Esophagus squamous epithelium (tissue), 5 donors: ENCODE results near the gene PRKCE. TPM values are rescaled to one million over a fixed set of nuclear protein-coding genes. Genes with fewer than 3 reads are reported as not detected.

ENCODE experiments used
- DNase-seq: peaks from one replicate; lab custom pipeline; 2025; lab: John Stamatoyannopoulos, UW
- H3K27ac ChIP-seq, 4 donors: fragments of 200-600 bp; sonication (generic); one replicate each; pipeline ENCODE4 v1.5.1; 2016 to 2019; ENCODE audit warnings: mild to moderate bottlenecking in 1 of 4
- H3K27me3 ChIP-seq, 4 donors: fragments of 200-600 bp; sonication (generic); 1 replicate in 3 of 4; 2 replicates in 1 of 4; pipeline versions ENCODE4 v1.5.1 to v1.6.0; 2017 to 2021; ENCODE audit warnings: antibody characterized with exemption in 1 of 4
- H3K36me3 ChIP-seq, 3 donors: fragments of 200-600 bp; sonication (generic); one replicate each; pipeline ENCODE4 v1.5.1; 2016 to 2019
- H3K4me1 ChIP-seq, 3 donors: fragments of 200-600 bp; sonication (generic); one replicate each; pipeline ENCODE4 v1.5.1; 2017 to 2019
- H3K4me3 ChIP-seq, 4 donors: fragments of 200-600 bp; sonication (generic); 1 replicate in 3 of 4; 2 replicates in 1 of 4; pipeline ENCODE4 v1.5.1; 2016 to 2019; ENCODE audit warnings: mild to moderate bottlenecking in 2 of 4, moderate library complexity in 1 of 4
- H3K9me3 ChIP-seq, 3 donors: fragments of 200-600 bp; sonication (generic); one replicate each; pipeline ENCODE4 v1.5.1; 2016 to 2019
- POLR2A ChIP-seq, 4 donors: fragments of 450-650 bp; IDR thresholded peaks; one replicate each; pipeline ENCODE4 v1.6.1; 2017; ENCODE audit warnings: antibody characterized with exemption in 4 of 4, mild to moderate bottlenecking in 4 of 4, moderate library complexity in 3 of 4
- WGBS, 2 donors: methylation state at CpG; one replicate each; pipeline ENCODE4 v1.1.5; 2018; 5-methylcytosine and 5-hydroxymethylcytosine counted together
- intact Hi-C: fragments of 100-400 bp; cut with DNase I; formaldehyde crosslinking; loops from one replicate; pipeline ENCODE4 v1.15.0; 2022
- total RNA-seq, 4 donors: library from RNA; depleted of rRNA; stranded (reverse); fragments of >200 nt; gene quantifications; one replicate each; pipeline ENCODE4 v1.1.0, GENCODE V29; 2016
- TF ChIP-seq, protein P1 (sequence below), 6 experiments: fragments of 450-650 bp in 4 of 6; fragments of 200-600 bp in 2 of 6; sonication (generic) in 2 of 6; IDR thresholded peaks; one replicate each; pipeline ENCODE4 v1.5.1; 2016 to 2019; ENCODE audit warnings: antibody characterized with exemption in 6 of 6, mild to moderate bottlenecking in 4 of 6, moderate library complexity in 4 of 6
- donor health status: DM: yes; HTN: yes; CAD: no.

Gene PRKCE
- total RNA-seq, 4 donors from 2014 or later, result 6.5 to 13.7 (median 9.9) TPM

DNA sequence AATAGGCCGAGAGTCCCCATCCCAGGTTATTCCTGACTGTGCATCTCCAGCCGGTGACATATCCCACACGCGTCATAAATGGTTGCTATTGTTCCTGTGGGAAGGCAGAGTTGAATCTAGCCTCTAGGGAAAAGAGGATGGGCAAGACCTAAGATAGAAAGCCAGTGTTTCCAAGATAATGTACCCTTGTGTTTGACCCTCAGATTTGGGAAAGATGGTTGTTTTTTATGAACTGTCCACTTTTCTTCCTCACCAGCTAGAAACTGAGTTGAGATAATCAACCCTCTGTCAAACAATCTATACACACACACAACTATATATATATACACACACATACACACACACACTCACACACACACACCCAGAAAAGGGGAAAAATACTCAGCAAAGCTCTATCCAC is 131.0 kb downstream of the PRKCE start:
- H3K27ac ChIP-seq, result no peak overlapping the region
- intact Hi-C loops, result no loop called here
- peaks cover 0 to 16% (median 0%) of the 10 kb centered on the region in 3 donors for H3K4me1 ChIP-seq
- WGBS, 2 donors, result 93 to 100% methylated on average over 2 to 3 of the region's 4 CpGs
- no peak overlapping the region for H3K4me3 ChIP-seq
- no peak for DNase-seq
- no peaks in the 10 kb centered on the region for H3K36me3 ChIP-seq
- H3K9me3 ChIP-seq, result no peaks in the 10 kb centered on the region
- no peak for TF ChIP-seq POLR2A (IDR thresholded peaks at IDR 0.05)
- TF ChIP-seq, protein P1, sequence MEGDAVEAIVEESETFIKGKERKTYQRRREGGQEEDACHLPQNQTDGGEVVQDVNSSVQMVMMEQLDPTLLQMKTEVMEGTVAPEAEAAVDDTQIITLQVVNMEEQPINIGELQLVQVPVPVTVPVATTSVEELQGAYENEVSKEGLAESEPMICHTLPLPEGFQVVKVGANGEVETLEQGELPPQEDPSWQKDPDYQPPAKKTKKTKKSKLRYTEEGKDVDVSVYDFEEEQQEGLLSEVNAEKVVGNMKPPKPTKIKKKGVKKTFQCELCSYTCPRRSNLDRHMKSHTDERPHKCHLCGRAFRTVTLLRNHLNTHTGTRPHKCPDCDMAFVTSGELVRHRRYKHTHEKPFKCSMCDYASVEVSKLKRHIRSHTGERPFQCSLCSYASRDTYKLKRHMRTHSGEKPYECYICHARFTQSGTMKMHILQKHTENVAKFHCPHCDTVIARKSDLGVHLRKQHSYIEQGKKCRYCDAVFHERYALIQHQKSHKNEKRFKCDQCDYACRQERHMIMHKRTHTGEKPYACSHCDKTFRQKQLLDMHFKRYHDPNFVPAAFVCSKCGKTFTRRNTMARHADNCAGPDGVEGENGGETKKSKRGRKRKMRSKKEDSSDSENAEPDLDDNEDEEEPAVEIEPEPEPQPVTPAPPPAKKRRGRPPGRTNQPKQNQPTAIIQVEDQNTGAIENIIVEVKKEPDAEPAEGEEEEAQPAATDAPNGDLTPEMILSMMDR (IDR thresholded peaks at IDR 0.05), result no peak
- no peaks in the 10 kb centered on the region for H3K27me3 ChIP-seq

DNA sequence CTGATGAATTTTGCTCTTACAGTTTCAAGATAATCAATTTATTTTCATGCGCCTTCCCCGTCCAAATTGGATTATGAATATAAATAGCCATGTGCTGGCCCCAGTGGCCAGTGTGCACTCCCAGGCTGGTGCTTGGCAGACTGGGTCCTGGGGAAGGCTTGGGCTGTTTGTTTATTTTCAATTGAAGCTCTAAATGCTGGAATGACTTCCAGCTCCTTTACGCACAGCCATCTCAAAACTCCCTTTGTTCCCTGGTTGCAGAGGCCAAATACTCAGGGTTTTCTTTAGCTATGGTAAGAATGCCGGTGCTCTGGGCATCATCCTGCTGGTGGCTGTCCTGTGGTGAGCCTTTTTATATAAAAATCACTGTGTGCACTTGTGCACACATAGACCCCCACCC is 131.5 kb downstream of the PRKCE start:
- intact Hi-C loops, result no loop called here
- Histone ChIP-seq H3K4me1 (peaks cover 0 to 16% (median 0%) of the 10 kb centered on the region in 3 donors), H3K27ac (no peak overlapping the region), H3K27me3 (no peaks in the 10 kb centered on the region), H3K4me3 (no peak overlapping the region), H3K9me3 (no peaks in the 10 kb centered on the region), H3K36me3 (no peaks in the 10 kb centered on the region)
- WGBS, 2 donors, result 66 to 88% methylated on average over 4 of the region's 4 CpGs
- TF ChIP-seq POLR2A (IDR thresholded peaks at IDR 0.05), result no peak
- TF ChIP-seq, protein P1 (IDR thresholded peaks at IDR 0.05), result no peak
- DNase-seq, result no peak

DNA sequence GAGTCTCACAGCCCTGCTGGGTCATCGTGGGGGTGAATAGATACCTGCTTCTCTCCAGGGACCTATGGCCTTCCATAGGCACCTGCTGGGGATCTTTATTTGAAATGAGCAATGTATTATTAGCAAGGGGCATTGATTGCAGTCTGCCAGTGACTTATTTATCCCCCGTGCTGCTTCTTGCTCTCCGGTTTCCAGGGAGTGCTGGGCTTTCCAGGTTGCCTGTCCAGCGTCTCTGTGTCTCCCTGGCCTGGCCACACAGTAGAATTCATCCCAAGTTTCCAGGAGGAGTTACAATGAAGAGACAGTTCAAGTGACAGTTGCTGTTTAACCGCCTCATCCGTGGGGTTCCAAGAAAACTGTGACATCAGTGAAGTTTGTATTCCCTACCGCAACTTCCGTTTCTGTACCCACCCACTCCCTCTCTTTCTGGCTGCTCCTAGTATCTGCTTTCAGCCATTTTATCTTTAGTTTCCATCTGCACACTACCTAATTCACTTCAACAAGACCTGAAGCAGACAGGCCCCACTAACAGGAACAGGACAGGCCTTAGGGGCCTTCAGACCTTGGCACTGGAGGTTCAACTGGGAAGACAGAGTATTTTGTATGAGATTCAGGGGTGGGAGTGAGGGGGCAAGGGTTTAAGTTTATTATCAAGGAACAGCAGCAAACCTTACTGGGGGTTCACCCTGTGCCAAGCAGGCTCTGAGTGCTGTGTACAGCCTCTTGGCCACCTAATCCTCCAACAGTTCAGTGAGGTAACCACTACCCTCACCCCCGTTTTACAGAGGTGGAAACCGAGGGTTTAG is 134.8 kb downstream of the PRKCE start:
- no peaks in the 10 kb centered on the region for H3K9me3 ChIP-seq
- H3K4me3 ChIP-seq, result no peak overlapping the region
- H3K27ac ChIP-seq, result no peak overlapping the region
- 90 to 91% methylated on average over 9 to 10 of the region's 10 CpGs for WGBS, 2 donors
- intact Hi-C loops, result no loop called here
- no peak for TF ChIP-seq POLR2A (IDR thresholded peaks at IDR 0.05)
- TF ChIP-seq, protein P1 (IDR thresholded peaks at IDR 0.05), result no peak
- H3K36me3 ChIP-seq, result no peaks in the 10 kb centered on the region
- no peaks in the 10 kb centered on the region for H3K27me3 ChIP-seq
- no peak for DNase-seq
- H3K4me1 ChIP-seq, result peaks cover 0 to 6% (median 0%) of the 10 kb centered on the region in 3 donors

DNA sequence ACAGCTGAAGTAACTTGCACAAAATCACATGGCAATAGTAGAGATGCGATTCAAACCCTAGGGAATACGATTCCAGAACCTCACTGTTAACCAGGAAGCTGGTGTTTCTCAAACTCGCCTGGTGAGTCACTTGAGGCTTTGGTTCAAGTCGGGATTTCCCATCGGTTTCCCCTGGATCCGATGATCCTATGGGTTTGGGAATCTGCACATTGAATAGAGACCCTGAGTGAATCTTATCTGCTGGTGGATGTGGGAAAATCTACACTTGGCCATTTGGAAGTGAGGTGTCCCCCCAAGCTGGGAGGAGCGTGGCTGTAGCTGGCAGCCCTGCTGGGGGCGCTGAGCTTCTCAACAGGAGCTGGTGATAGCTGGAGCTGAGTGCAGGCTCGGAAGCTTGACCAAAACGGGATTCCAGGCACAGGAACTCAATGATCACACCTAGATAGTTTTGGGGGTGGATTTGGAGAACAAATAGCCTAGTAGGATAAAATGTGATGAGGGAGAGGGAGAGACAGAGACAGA is 135.4 kb downstream of the PRKCE start:
- Histone ChIP-seq H3K27ac (no peak overlapping the region), H3K36me3 (no peaks in the 10 kb centered on the region), H3K27me3 (no peaks in the 10 kb centered on the region), H3K4me1 (peaks cover 0 to 6% (median 0%) of the 10 kb centered on the region in 3 donors), H3K9me3 (no peaks in the 10 kb centered on the region), H3K4me3 (no peak overlapping the region)
- WGBS, 2 donors, result 84 to 97% methylated on average over 4 to 7 of the region's 10 CpGs
- intact Hi-C loops, result no loop called here
- no peak for DNase-seq
- TF ChIP-seq, protein P1 (IDR thresholded peaks at IDR 0.05), result no peak
- TF ChIP-seq POLR2A (IDR thresholded peaks at IDR 0.05), result no peak

DNA sequence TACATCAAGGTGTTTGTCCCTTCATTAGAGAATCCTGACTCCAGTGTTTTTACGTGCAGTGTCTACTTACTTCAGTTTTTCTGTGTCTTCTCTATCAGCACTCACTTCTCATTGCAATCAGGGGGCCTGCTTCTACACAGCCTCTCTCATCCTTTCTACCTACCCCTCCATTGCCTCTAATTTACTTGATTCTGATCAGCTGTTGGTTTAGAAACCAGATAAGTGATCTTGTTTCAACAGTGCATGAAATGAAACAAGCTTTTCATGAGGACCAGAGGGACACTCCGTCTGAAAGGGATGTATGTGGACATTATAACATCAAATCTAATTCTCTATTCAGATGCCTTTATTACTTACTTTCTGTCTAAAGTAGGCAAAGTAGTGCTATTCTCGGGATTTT is 136.9 kb downstream of the PRKCE start:
- 82 to 88% methylated on average over 3 of the region's 3 CpGs for WGBS, 2 donors
- TF ChIP-seq POLR2A (IDR thresholded peaks at IDR 0.05), result no peak
- TF ChIP-seq, protein P1 (IDR thresholded peaks at IDR 0.05), result no peak
- Histone ChIP-seq H3K4me1 (no peaks in the 10 kb centered on the region), H3K27me3 (no peaks in the 10 kb centered on the region), H3K4me3 (no peak overlapping the region), H3K36me3 (no peaks in the 10 kb centered on the region), H3K27ac (no peak overlapping the region), H3K9me3 (no peaks in the 10 kb centered on the region)
- intact Hi-C loops, result no loop called here
- DNase-seq, result no peak
